NT2/D1 (cell line): ENCODE measurements around the gene PLEKHH1.

Experiments used
- YY1 ChIP-seq: IDR thresholded peaks from 2 replicates; pipeline ENCODE4 v1.6.1; 2011; ENCODE audit not compliant: insufficient read length, insufficient read depth
- ZNF274 ChIP-seq: IDR thresholded peaks from 2 replicates; pipeline ENCODE4 v1.6.1; 2011; ENCODE audit warnings: mild to moderate bottlenecking, low read depth, low read length

DNA sequence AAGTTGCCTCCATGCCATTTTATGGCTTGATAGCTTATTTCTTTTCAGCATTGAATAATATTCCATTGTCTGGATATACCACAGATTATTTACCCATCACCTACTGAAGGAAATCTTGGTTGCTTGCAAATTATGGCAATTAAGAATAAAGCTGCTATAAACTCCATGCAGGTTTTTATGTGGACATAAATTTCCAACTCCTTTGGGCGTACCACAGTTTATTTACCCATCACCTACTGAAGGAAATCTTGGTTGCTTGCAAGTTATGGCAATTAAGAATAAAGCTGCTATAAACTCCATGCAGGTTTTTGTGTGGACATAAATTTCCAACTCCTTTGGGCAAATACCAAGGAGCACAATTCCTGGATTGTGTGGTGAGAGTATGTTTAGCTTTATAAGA, 12.6 kb upstream of the PLEKHH1 start:
- no peak for TF ChIP-seq ZNF274
- TF ChIP-seq YY1: no peak
